HG02588 (cell line): ENCODE results near the gene CCDC57.
"Not testable (repeated sequence)": the region's sequence is repeated elsewhere in the genome, so short reads cannot be mapped to it uniquely, and the experiment has no call there.

Experiments used
- ATAC-seq: cut with Tn5 transposase; IDR thresholded peaks from one replicate; pipeline ENCODE4 v1.9.1; 2021; ENCODE audit warnings: mild to moderate bottlenecking, moderate library complexity; ENCODE audit not compliant: unreplicated experiment

CCDC57 gene

GRCh38 chr17:82225368-82226029 is 12.9 kb upstream of the CCDC57 start:
- no peak for ATAC-seq

- ATAC-seq = no peak
Observed at GRCh38 chr17:82224666-82225065, 12.0 kb upstream of the CCDC57 start.

- ATAC-seq = no peak
Observed at GRCh38 chr17:82223517-82223916, 10.9 kb upstream of the CCDC57 start.

GRCh38 chr17:82222816-82223215 is 10.2 kb upstream of the CCDC57 start:
- no peak for ATAC-seq

GRCh38 chr17:82221341-82221902 is 8.8 kb upstream of the CCDC57 start:
- ATAC-seq = no peak

GRCh38 chr17:82219753-82220709 is 7.4 kb upstream of the CCDC57 start:
- no peak for ATAC-seq

- ATAC-seq = no peak
Observed at GRCh38 chr17:82219083-82219482, 6.4 kb upstream of the CCDC57 start.

- ATAC-seq = no peak
Observed at GRCh38 chr17:82218349-82219075, 5.9 kb upstream of the CCDC57 start.

GRCh38 chr17:82217530-82218204 is 5.0 kb upstream of the CCDC57 start:
- no peak for ATAC-seq

- no peak for ATAC-seq
Observed at GRCh38 chr17:82217120-82217529, 4.5 kb upstream of the CCDC57 start.

- ATAC-seq = peak; percentile 36
Observed at GRCh38 chr17:82216301-82217119, 3.9 kb upstream of the CCDC57 start.

GRCh38 chr17:82215972-82216300 is 3.3 kb upstream of the CCDC57 start:
- ATAC-seq = no peak

GRCh38 chr17:82215095-82215971 is 2.7 kb upstream of the CCDC57 start:
- no peak for ATAC-seq

GRCh38 chr17:82214012-82214628 is 1.5 kb upstream of the CCDC57 start:
- ATAC-seq = no peak

- peak; percentile 11 for ATAC-seq
Observed at GRCh38 chr17:82213251-82214011, 789 bp upstream of the CCDC57 start.

GRCh38 chr17:82210655-82211054 is 2.0 kb downstream of the CCDC57 start:
- ATAC-seq = not testable (repeated sequence)

GRCh38 chr17:82205720-82206508 is 6.7 kb downstream of the CCDC57 start:
- peak; percentile 59 for ATAC-seq
